ENCODE data around the gene FBXO41. TPM values are rescaled to one million over a fixed set of nuclear protein-coding genes. Genes with fewer than 3 reads are reported as not detected.

FBXO41 gene
- total RNA-seq, 1 donor from 2014 or later: 1.5 TPM

DNA sequence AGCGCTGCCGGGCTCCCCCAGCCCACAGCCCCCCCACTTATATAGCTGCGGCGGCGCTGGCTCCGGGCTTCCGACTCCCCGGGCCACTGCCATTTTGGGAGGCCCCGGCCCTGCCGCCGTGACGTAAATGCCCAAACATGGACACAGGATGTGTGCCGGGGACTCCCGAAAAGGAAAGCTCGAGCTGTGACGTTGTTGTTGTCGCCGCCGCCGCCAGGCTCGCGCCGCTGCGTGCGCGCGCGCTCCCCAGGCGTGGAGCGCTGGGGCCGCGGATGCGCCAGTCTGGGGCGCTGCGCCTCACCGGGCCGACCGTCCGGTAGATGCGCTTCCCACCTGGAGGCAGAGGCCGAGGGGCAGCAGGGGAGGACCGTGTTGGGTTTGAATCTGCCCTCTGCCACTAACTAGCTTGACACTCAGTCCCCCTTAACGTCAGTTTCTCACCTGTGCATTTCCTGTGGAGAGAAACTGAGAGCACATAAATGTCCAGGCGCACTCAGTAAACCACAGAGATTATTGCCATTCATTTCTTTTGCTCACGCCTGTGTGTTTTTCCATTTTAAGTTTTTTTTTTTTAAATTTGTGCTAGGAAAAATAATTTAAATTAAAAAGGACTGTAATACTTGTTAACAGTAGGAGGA is 9.4 kb upstream of the FBXO41 start, which contains the start of gene EGR4:
Gene EGR4 (minus strand): TSS at position 15 of the 638 bp plus-strand sequence. CDS start 231 bp downstream, outside the sequence.
- Histone ChIP-seq H2AFZ (replicated peaks) (peak within 1 kb of the TSS; percentile 88), H3K36me3 (no peaks in the 10 kb centered on the region), H3K4me1 (peaks cover 3% of the 10 kb centered on the region), H3K27me3 (peaks cover 100% of the 10 kb centered on the region), H3K4me3 (peak within 1 kb of the TSS; percentile 64), H3K79me2 (ENCODE audit: low read depth) (no peaks in the 10 kb centered on the region), H3K9ac (no peak within 1 kb of the TSS), H3K4me2 (peak within 1 kb of the TSS; percentile 93), H3K9me3 (ENCODE audit: low read depth) (no peaks in the 10 kb centered on the region), H4K20me1 (ENCODE audit: low read depth) (peaks cover 35% of the 10 kb centered on the region), H3F3A (ENCODE audit: low read depth) (peaks cover 14% of the 10 kb centered on the region), H3K27ac (no peak within 1 kb of the TSS)
- TF ChIP-seq EZH2phosphoT487 (IDR thresholded peaks at IDR 0.05) (no peak), EZH2 (IDR thresholded peaks at IDR 0.05) (no peak)
- TF ChIP-seq, protein P1, sequence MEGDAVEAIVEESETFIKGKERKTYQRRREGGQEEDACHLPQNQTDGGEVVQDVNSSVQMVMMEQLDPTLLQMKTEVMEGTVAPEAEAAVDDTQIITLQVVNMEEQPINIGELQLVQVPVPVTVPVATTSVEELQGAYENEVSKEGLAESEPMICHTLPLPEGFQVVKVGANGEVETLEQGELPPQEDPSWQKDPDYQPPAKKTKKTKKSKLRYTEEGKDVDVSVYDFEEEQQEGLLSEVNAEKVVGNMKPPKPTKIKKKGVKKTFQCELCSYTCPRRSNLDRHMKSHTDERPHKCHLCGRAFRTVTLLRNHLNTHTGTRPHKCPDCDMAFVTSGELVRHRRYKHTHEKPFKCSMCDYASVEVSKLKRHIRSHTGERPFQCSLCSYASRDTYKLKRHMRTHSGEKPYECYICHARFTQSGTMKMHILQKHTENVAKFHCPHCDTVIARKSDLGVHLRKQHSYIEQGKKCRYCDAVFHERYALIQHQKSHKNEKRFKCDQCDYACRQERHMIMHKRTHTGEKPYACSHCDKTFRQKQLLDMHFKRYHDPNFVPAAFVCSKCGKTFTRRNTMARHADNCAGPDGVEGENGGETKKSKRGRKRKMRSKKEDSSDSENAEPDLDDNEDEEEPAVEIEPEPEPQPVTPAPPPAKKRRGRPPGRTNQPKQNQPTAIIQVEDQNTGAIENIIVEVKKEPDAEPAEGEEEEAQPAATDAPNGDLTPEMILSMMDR (IDR thresholded peaks at IDR 0.05): peak; percentile 27
- DNase-seq (ENCODE audit: low spot score): peak; percentile 95
- Mint-ChIP-seq H3K4me1 (peaks cover 19% of the 10 kb centered on the region), H3K9me3 (no peaks in the 10 kb centered on the region), H3K27me3 (ENCODE audit: insufficient read depth, low read depth) (peaks cover 75% of the 10 kb centered on the region), H3K4me3 (peak within 1 kb of the TSS; percentile 69), H3K27ac (no peak within 1 kb of the TSS), H3K36me3 (no peaks in the 10 kb centered on the region)

DNA sequence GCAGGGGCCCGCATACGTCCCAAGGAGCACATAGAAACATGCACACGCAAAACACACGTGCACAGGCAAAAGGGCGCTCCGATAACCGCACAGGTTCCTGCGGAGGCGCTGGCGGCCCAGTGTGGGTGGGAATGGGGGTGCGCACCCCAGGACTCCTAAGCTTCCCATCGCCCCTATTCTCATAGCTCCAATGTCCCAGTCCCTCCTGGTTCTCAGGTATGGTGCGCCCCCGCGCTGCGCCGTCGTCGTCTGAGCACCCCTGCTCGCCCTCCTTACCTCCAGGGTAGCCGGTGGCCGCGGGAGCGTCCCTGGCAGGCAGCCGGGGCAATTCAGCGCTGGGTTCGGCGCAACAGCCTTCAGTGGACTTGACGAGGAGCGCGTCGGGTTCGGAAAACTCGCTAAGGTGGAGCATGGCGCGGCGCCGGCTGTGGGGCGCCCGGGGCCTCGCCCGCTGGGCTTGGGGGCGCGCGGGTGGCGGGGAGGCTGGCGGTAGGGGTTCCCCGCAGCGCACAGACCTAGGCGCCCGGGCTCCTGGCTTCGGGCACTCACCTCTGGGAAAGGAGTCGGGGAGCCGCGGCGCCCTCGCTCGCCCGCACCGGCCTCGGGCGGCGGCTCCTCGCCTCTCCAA is 8.7 kb upstream of the FBXO41 start:
- Mint-ChIP-seq H3K27me3 (ENCODE audit: insufficient read depth, low read depth) (peaks cover 81% of the 10 kb centered on the region), H3K4me1 (peaks cover 19% of the 10 kb centered on the region), H3K4me3 (peak overlapping the region; percentile 64), H3K36me3 (no peaks in the 10 kb centered on the region), H3K27ac (no peak overlapping the region), H3K9me3 (no peaks in the 10 kb centered on the region)
- H3K4me1 ChIP-seq: peaks cover 3% of the 10 kb centered on the region
- H2AFZ ChIP-seq (replicated peaks): peak overlapping the region; percentile 88
- no peak overlapping the region for H3K27ac ChIP-seq
- peak overlapping the region; percentile 64 for H3K4me3 ChIP-seq
- TF ChIP-seq, protein P1 (IDR thresholded peaks at IDR 0.05): no peak
- TF ChIP-seq EZH2phosphoT487 (IDR thresholded peaks at IDR 0.05) (peak; percentile 82), EZH2 (IDR thresholded peaks at IDR 0.05) (peak; percentile 72)
- no peaks in the 10 kb centered on the region for H3K79me2 ChIP-seq (ENCODE audit: low read depth)
- peak overlapping the region; percentile 93 for H3K4me2 ChIP-seq
- no peaks in the 10 kb centered on the region for H3K9me3 ChIP-seq (ENCODE audit: low read depth)
- no peaks in the 10 kb centered on the region for H3K36me3 ChIP-seq
- DNase-seq (ENCODE audit: low spot score): peak; percentile 43
- H4K20me1 ChIP-seq (ENCODE audit: low read depth): peaks cover 35% of the 10 kb centered on the region
- H3F3A ChIP-seq (ENCODE audit: low read depth): peaks cover 14% of the 10 kb centered on the region
- peaks cover 100% of the 10 kb centered on the region for H3K27me3 ChIP-seq
- H3K9ac ChIP-seq: no peak overlapping the region

DNA sequence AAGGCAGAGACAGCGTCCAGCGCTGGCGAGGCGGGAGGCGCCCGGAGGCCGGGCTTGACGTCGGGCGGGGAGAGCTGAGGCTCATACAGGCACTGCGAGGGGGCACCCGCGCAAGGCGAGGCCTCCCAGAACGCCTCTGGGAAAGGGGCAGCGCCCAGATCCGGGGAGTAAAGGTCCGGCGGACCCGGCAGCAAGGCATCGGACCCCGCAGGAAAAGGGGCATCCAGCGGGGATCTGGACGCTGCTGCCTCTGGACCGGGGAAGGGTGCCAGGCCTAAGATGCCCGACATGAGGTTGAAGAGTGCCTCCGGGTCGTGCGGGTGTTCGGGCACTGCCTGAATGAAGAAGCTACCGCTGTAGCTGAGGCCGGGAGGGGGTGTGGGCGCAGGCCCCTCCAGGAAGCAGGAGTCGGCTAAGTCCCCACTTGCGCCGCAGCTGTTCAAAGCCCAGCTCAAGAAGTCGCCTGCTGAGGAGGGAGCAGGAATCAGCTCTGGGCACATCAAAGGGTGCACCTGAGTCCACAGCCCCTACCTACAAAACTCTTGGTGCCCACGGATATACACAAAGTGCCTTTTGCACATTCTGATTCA is 8.1 kb upstream of the FBXO41 start:
- H3K4me1 Mint-ChIP-seq: peaks cover 15% of the 10 kb centered on the region
- peak overlapping the region; percentile 64 for H3K4me3 Mint-ChIP-seq
- DNase-seq (ENCODE audit: low spot score): no peak
- Histone ChIP-seq H3K9me3 (ENCODE audit: low read depth) (no peaks in the 10 kb centered on the region), H3F3A (ENCODE audit: low read depth) (peaks cover 14% of the 10 kb centered on the region), H3K4me2 (peak overlapping the region; percentile 93), H3K27me3 (peaks cover 100% of the 10 kb centered on the region), H3K4me3 (peak overlapping the region; percentile 64), H3K36me3 (no peaks in the 10 kb centered on the region), H2AFZ (replicated peaks) (no peak overlapping the region), H3K4me1 (peaks cover 3% of the 10 kb centered on the region), H3K79me2 (ENCODE audit: low read depth) (no peaks in the 10 kb centered on the region), H3K9ac (no peak overlapping the region), H4K20me1 (ENCODE audit: low read depth) (peaks cover 36% of the 10 kb centered on the region), H3K27ac (no peak overlapping the region)
- H3K27me3 Mint-ChIP-seq (ENCODE audit: insufficient read depth, low read depth): peaks cover 79% of the 10 kb centered on the region
- no peak overlapping the region for H3K27ac Mint-ChIP-seq
- TF ChIP-seq EZH2 (IDR thresholded peaks at IDR 0.05) (peak; percentile 68), EZH2phosphoT487 (IDR thresholded peaks at IDR 0.05) (peak; percentile 50)
- TF ChIP-seq, protein P1 (IDR thresholded peaks at IDR 0.05): no peak
- no peaks in the 10 kb centered on the region for H3K36me3 Mint-ChIP-seq
- H3K9me3 Mint-ChIP-seq: no peaks in the 10 kb centered on the region

Measured in neural progenitor cell (in vitro differentiated cells).